H9 (cell line): Measurements from ENCODE around the gene SLC12A8. TPM values are rescaled to one million over a fixed set of nuclear protein-coding genes. Genes with fewer than 3 reads are reported as not detected.

Source experiments
- DNase-seq: peaks from one replicate; pipeline ENCODE4 v3.0.0-alpha.2; 2017
- H2AFZ ChIP-seq: one replicate; pipeline ENCODE4 v1.6.1; 2013; ENCODE audit warnings: mild to moderate bottlenecking, low read length, control low read depth, moderate library complexity
- H2AK5ac ChIP-seq: 2 replicates; pipeline ENCODE4 v1.6.1; 2013; ENCODE audit warnings: low read length, control low read depth, mixed read lengths; ENCODE audit not compliant: insufficient read length
- H2BK120ac ChIP-seq: one replicate; pipeline ENCODE4 v1.6.1; 2013; ENCODE audit warnings: low read depth, mild to moderate bottlenecking, low read length, control low read depth, inconsistent platforms; ENCODE audit not compliant: poor library complexity, severe bottlenecking
- H2BK12ac ChIP-seq: 2 replicates; pipeline ENCODE4 v1.6.1; 2013; ENCODE audit warnings: low read length, control low read depth, mixed read lengths, low read depth; ENCODE audit not compliant: insufficient read length
- H2BK15ac ChIP-seq: 2 replicates; pipeline ENCODE4 v1.6.1; 2013; ENCODE audit warnings: low read depth, low read length, control low read depth
- H2BK20ac ChIP-seq: one replicate; pipeline ENCODE4 v1.6.1; 2013; ENCODE audit warnings: low read depth, mild to moderate bottlenecking, low read length, control low read depth, inconsistent platforms; ENCODE audit not compliant: poor library complexity, severe bottlenecking
- H2BK5ac ChIP-seq: 2 replicates; pipeline ENCODE4 v1.6.1; 2013; ENCODE audit warnings: low read length, control low read depth, mixed read lengths; ENCODE audit not compliant: insufficient read length
- H3K14ac ChIP-seq: 2 replicates; pipeline ENCODE4 v1.6.1; 2013; ENCODE audit warnings: low read length, control low read depth; ENCODE audit not compliant: insufficient read depth
- H3K18ac ChIP-seq: 2 replicates; pipeline ENCODE4 v1.6.1; 2013; ENCODE audit warnings: low read depth, mild to moderate bottlenecking, mixed read lengths, low read length, control low read depth; ENCODE audit not compliant: insufficient read length
- H3K23ac ChIP-seq: 2 replicates; pipeline ENCODE4 v1.6.1; 2013; ENCODE audit warnings: low read length, control low read depth, mixed read lengths, low read depth; ENCODE audit not compliant: insufficient read length
- H3K23me2 ChIP-seq: 2 replicates; pipeline ENCODE4 v1.6.1; 2013; ENCODE audit warnings: low read depth, mild to moderate bottlenecking, mixed read lengths, low read length, control low read depth; ENCODE audit not compliant: insufficient read length, poor library complexity, severe bottlenecking
- H3K27ac ChIP-seq: 2 replicates; pipeline ENCODE4 v1.5.1; 2013; ENCODE audit warnings: low read length, control low read depth, mixed read lengths, low read depth; ENCODE audit not compliant: insufficient read length
- H3K27me3 ChIP-seq: 2 replicates; pipeline ENCODE4 v1.6.1; 2013; ENCODE audit warnings: low read length, control low read depth, inconsistent platforms; ENCODE audit not compliant: insufficient read depth
- H3K4ac ChIP-seq: 2 replicates; pipeline ENCODE4 v1.6.1; 2013; ENCODE audit warnings: low read depth, mild to moderate bottlenecking, control low read depth, inconsistent platforms, low read length, moderate library complexity
- H3K4me1 ChIP-seq: 2 replicates; pipeline ENCODE4 v1.6.1; 2013; ENCODE audit warnings: low read length, control low read depth, inconsistent platforms; ENCODE audit not compliant: insufficient read depth
- H3K4me2 ChIP-seq: 2 replicates; pipeline ENCODE4 v1.6.1; 2013; ENCODE audit warnings: low read length, control low read depth, mixed read lengths; ENCODE audit not compliant: insufficient read length, insufficient read depth
- H3K56ac ChIP-seq: 2 replicates; pipeline ENCODE4 v1.6.1; 2013; ENCODE audit warnings: low read depth, mild to moderate bottlenecking, mixed read lengths, low read length, control low read depth; ENCODE audit not compliant: insufficient read length
- H3K79me1 ChIP-seq: 2 replicates; pipeline ENCODE4 v1.6.1; 2013; ENCODE audit warnings: low read depth, mild to moderate bottlenecking, moderate library complexity, low read length, control low read depth, inconsistent platforms; ENCODE audit not compliant: insufficient read depth, poor library complexity, severe bottlenecking
- H3K79me2 ChIP-seq: 2 replicates; pipeline ENCODE4 v1.6.1; 2013; ENCODE audit warnings: low read length, control low read depth, inconsistent platforms; ENCODE audit not compliant: insufficient read depth
- H3K9ac ChIP-seq: 2 replicates; pipeline ENCODE4 v1.6.1; 2013; ENCODE audit warnings: low read length, control low read depth, mixed read lengths; ENCODE audit not compliant: insufficient read length; ENCODE audit errors: extremely low read depth
- H3K9me3 ChIP-seq: one replicate; pipeline ENCODE4 v1.6.1; 2013; ENCODE audit warnings: low read depth, low read length, inconsistent platforms; ENCODE audit not compliant: control insufficient read depth
- H3T11ph ChIP-seq: one replicate; pipeline ENCODE4 v1.6.1; 2013; ENCODE audit warnings: mild to moderate bottlenecking, low read length, control low read depth, inconsistent platforms
- H4K20me1 ChIP-seq: one replicate; pipeline ENCODE4 v1.6.1; 2013; ENCODE audit not compliant: control insufficient read depth, insufficient read length, insufficient read depth
- H4K5ac ChIP-seq: 2 replicates; pipeline ENCODE4 v1.6.1; 2013; ENCODE audit warnings: low read depth, mild to moderate bottlenecking, mixed read lengths, low read length, control low read depth; ENCODE audit not compliant: insufficient read length
- H4K8ac ChIP-seq: replicated peaks from 2 replicates; pipeline ENCODE4 v1.6.1; 2013; ENCODE audit warnings: low read length, control low read depth, mixed read lengths, low read depth; ENCODE audit not compliant: insufficient read length
- H4K91ac ChIP-seq: 2 replicates; pipeline ENCODE4 v1.6.1; 2013; ENCODE audit warnings: low read depth, mild to moderate bottlenecking, moderate library complexity, mixed read lengths, low read length, control low read depth; ENCODE audit not compliant: insufficient read length
- H3K27ac Mint-ChIP-seq, 3 experiments: 2 replicates in 2 of 3; 3 replicates in 1 of 3; pipeline ENCODE4 v1.8.0; 2020 to 2021; ENCODE audit warnings: mixed read lengths in 3 of 3, mild to moderate bottlenecking in 1 of 3, moderate library complexity in 1 of 3
- H3K27me3 Mint-ChIP-seq: 2 replicates; pipeline ENCODE4 v1.8.0; 2021; ENCODE audit warnings: low read depth, mild to moderate bottlenecking, moderate library complexity, mixed read lengths
- H3K36me3 Mint-ChIP-seq, 3 experiments: 2 replicates in 2 of 3; 3 replicates in 1 of 3; pipeline ENCODE4 v1.8.0; 2020 to 2021; ENCODE audit warnings: low read depth in 3 of 3, mixed read lengths in 3 of 3; ENCODE audit not compliant: insufficient read depth in 1 of 3
- H3K4me1 Mint-ChIP-seq, 2 experiments: 2 replicates each; pipeline ENCODE4 v1.8.0; 2020; ENCODE audit warnings: mixed read lengths in 2 of 2
- H3K4me3 Mint-ChIP-seq, 2 experiments: 2 replicates in 1 of 2; 3 replicates in 1 of 2; pipeline ENCODE4 v1.8.0; 2020 to 2021; ENCODE audit warnings: mild to moderate bottlenecking in 2 of 2, mixed read lengths in 2 of 2, moderate library complexity in 1 of 2
- H3K9me3 Mint-ChIP-seq, 2 experiments: 2 replicates in 1 of 2; 3 replicates in 1 of 2; pipeline ENCODE4 v1.8.0; 2020; ENCODE audit warnings: mild to moderate bottlenecking in 2 of 2, mixed read lengths in 2 of 2, moderate library complexity in 1 of 2
- WGBS: extraction: QIAGEN DNeasy Blood & Tissue Kit; methylation state at CpG from one replicate; pipeline ENCODE4 v1.1.7; 2013; ENCODE audit warnings: missing lambda C conversion rate, low lambda C conversion rate, mixed read lengths; ENCODE audit not compliant: insufficient read length; ENCODE audit errors: extremely low coverage; 5-methylcytosine and 5-hydroxymethylcytosine counted together
- total RNA-seq: library from RNA; stranded (reverse); gene quantifications from 2 replicates; pipeline ENCODE4 v1.2.1, GENCODE V29; 2021
- TF ChIP-seq, protein P1 (sequence below): fragments of 200-600 bp; sonication (generic); conservative IDR thresholded peaks from 3 replicates; pipeline ENCODE4 v1.8.0; 2021; ENCODE audit warnings: antibody characterized with exemption, mild to moderate bottlenecking

Gene SLC12A8
- total RNA-seq, 1 experiment from 2014 or later = 8.2 TPM

DNA sequence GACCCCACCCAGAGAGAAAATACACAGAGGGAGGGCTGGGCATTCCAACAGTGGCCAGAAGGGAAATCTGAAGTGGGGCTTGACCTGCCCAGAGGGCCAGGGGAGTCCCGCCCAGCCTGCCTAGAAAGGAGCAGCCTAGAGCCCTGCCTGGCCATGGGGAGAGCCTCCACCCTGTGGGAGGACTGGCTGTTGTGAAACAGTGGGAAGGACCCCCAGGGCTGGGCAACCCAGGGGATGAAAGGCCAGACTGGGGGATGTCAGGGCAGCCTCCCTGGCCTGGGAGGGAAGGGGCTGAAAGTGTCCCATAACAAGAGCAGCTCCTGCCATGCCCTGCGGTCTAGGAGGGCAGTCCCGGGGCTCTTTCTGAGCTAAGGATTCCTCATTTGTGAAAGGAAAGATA lies 69.0 kb downstream of the SLC12A8 start:
- H2AK5ac ChIP-seq = no peak overlapping the region
- no peak overlapping the region for H3K18ac ChIP-seq
- H3K23me2 ChIP-seq = peaks cover 3% of the 10 kb centered on the region
- Mint-ChIP-seq H3K27ac (no peak overlapping the region), H3K9me3 (no peaks in the 10 kb centered on the region), H3K4me1 (peaks cover 40 to 53% of the 10 kb centered on the region in 2 experiments), H3K36me3 (peaks cover 0 to 7% (median 6%) of the 10 kb centered on the region in 3 experiments; a peak in 3 of 7 replicates), H3K27me3 (peaks cover 29% of the 10 kb centered on the region), H3K4me3 (no peak overlapping the region)
- H3K14ac ChIP-seq = no peak overlapping the region
- H4K5ac ChIP-seq = no peak overlapping the region
- no peak overlapping the region for H3K56ac ChIP-seq
- no peak overlapping the region for H2BK12ac ChIP-seq
- H2BK120ac ChIP-seq = no peak overlapping the region
- H3K79me2 ChIP-seq = no peaks in the 10 kb centered on the region
- H4K20me1 ChIP-seq = no peaks in the 10 kb centered on the region
- H4K91ac ChIP-seq = no peak overlapping the region
- TF ChIP-seq, protein P1, sequence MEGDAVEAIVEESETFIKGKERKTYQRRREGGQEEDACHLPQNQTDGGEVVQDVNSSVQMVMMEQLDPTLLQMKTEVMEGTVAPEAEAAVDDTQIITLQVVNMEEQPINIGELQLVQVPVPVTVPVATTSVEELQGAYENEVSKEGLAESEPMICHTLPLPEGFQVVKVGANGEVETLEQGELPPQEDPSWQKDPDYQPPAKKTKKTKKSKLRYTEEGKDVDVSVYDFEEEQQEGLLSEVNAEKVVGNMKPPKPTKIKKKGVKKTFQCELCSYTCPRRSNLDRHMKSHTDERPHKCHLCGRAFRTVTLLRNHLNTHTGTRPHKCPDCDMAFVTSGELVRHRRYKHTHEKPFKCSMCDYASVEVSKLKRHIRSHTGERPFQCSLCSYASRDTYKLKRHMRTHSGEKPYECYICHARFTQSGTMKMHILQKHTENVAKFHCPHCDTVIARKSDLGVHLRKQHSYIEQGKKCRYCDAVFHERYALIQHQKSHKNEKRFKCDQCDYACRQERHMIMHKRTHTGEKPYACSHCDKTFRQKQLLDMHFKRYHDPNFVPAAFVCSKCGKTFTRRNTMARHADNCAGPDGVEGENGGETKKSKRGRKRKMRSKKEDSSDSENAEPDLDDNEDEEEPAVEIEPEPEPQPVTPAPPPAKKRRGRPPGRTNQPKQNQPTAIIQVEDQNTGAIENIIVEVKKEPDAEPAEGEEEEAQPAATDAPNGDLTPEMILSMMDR = no peak
- no peak overlapping the region for H3K23ac ChIP-seq
- no CpG with 5 or more reads among the region's 3 CpGs for WGBS
- no peak overlapping the region for H3K27ac ChIP-seq
- no peak overlapping the region for H3K4me2 ChIP-seq
- H3T11ph ChIP-seq = no peak overlapping the region
- H2BK20ac ChIP-seq = no peak overlapping the region
- no peak overlapping the region for H2BK5ac ChIP-seq
- H2BK15ac ChIP-seq = no peak overlapping the region
- no peak overlapping the region for H2AFZ ChIP-seq
- H3K9ac ChIP-seq = no peak overlapping the region
- no peaks in the 10 kb centered on the region for H3K79me1 ChIP-seq
- H3K4ac ChIP-seq = no peak overlapping the region
- DNase-seq = no peak
- H3K9me3 ChIP-seq = no peaks in the 10 kb centered on the region
- H3K27me3 ChIP-seq = no peaks in the 10 kb centered on the region
- H3K4me1 ChIP-seq = peaks cover 11% of the 10 kb centered on the region; the same call in 1 of the 2 replicates
- no peak overlapping the region for H4K8ac ChIP-seq
